Loucy (cell line): ENCODE measurements around the gene TMEM39A.

ENCODE experiments used
- H2AFZ ChIP-seq: fragments of 200-600 bp; sonication (generic); 2 replicates; pipeline ENCODE4 v1.6.0; 2016; ENCODE audit warnings: antibody characterized with exemption, mild to moderate bottlenecking, low read length, moderate library complexity
- H3F3A ChIP-seq: fragments of 200-600 bp; 2 replicates; pipeline ENCODE4 v1.6.0; 2016; ENCODE audit warnings: antibody characterized with exemption, low read depth, mild to moderate bottlenecking
- H3K27me3 ChIP-seq: fragments of 200-600 bp; sonication (generic); 2 replicates; pipeline ENCODE4 v1.6.1; 2014; ENCODE audit warnings: low read length, mild to moderate bottlenecking; ENCODE audit not compliant: insufficient read depth, poor library complexity, severe bottlenecking
- H3K36me3 ChIP-seq: fragments of 200-600 bp; sonication (generic); 2 replicates; pipeline ENCODE4 v1.6.1; 2016; ENCODE audit warnings: low read length; ENCODE audit not compliant: insufficient read depth
- H3K4me1 ChIP-seq: fragments of 200-600 bp; sonication (generic); 2 replicates; pipeline ENCODE4 v1.5.1; 2014; ENCODE audit warnings: low read length, mild to moderate bottlenecking; ENCODE audit not compliant: insufficient read depth, poor library complexity, severe bottlenecking
- H3K4me2 ChIP-seq: fragments of 200-600 bp; sonication (generic); 2 replicates; pipeline ENCODE4 v1.6.0; 2014; ENCODE audit warnings: antibody characterized with exemption, low read length, low read depth, mild to moderate bottlenecking; ENCODE audit not compliant: poor library complexity, severe bottlenecking
- H3K4me3 ChIP-seq: fragments of 200-600 bp; sonication (generic); 2 replicates; pipeline ENCODE4 v1.5.1; 2014; ENCODE audit warnings: low read length, mild to moderate bottlenecking, mixed read lengths; ENCODE audit not compliant: poor library complexity, severe bottlenecking
- H3K79me2 ChIP-seq: fragments of 200-600 bp; sonication (generic); 2 replicates; pipeline ENCODE4 v1.6.1; 2014; ENCODE audit warnings: low read length; ENCODE audit not compliant: insufficient read depth
- H3K9ac ChIP-seq: fragments of 200-600 bp; sonication (generic); 2 replicates; pipeline ENCODE4 v1.6.0; 2014; ENCODE audit warnings: mild to moderate bottlenecking, low read depth, low read length, moderate library complexity; ENCODE audit not compliant: poor library complexity, severe bottlenecking
- H3K9me2 ChIP-seq: fragments of 200-600 bp; sonication (generic); replicated peaks from 2 replicates; pipeline ENCODE4 v1.6.1; 2016; ENCODE audit warnings: low read depth, low read length, mixed read lengths
- H3K9me3 ChIP-seq: fragments of 200-600 bp; sonication (generic); 2 replicates; pipeline ENCODE4 v1.6.1; 2014; ENCODE audit warnings: mild to moderate bottlenecking, antibody characterized with exemption, low read length, low read depth; ENCODE audit not compliant: insufficient read depth
- H4K20me1 ChIP-seq: fragments of 200-600 bp; sonication (generic); 2 replicates; pipeline ENCODE4 v1.6.0; 2014; ENCODE audit warnings: antibody characterized with exemption, low read length, mild to moderate bottlenecking; ENCODE audit not compliant: insufficient read depth, poor library complexity, severe bottlenecking
- EZH2phosphoT487 ChIP-seq: fragments of 200-600 bp; IDR thresholded peaks from 2 replicates; pipeline ENCODE4 v1.6.1; 2018; ENCODE audit warnings: antibody characterized with exemption, mild to moderate bottlenecking, moderate library complexity, borderline replicate concordance
- TF ChIP-seq, protein P1 (sequence below): fragments of 200-600 bp; sonication (generic); conservative IDR thresholded peaks from 2 replicates; pipeline ENCODE4 v1.5.1; 2014; ENCODE audit warnings: mild to moderate bottlenecking, antibody characterized with exemption, low read length

The TMEM39A gene

GRCh38 chr3:119408243-119408950, 55.0 kb downstream of the TMEM39A start:
- Histone ChIP-seq H3K9me2 (no peaks in the 10 kb centered on the region), H4K20me1 (no peaks in the 10 kb centered on the region), H3K4me2 (no peak overlapping the region), H3K27me3 (no peaks in the 10 kb centered on the region), H3K9me3 (no peaks in the 10 kb centered on the region), H3F3A (no peaks in the 10 kb centered on the region), H3K79me2 (no peaks in the 10 kb centered on the region), H3K9ac (no peak overlapping the region), H3K4me1 (no peaks in the 10 kb centered on the region), H2AFZ (no peak overlapping the region), H3K36me3 (no peaks in the 10 kb centered on the region), H3K4me3 (no peak overlapping the region)
- TF ChIP-seq, protein P1, sequence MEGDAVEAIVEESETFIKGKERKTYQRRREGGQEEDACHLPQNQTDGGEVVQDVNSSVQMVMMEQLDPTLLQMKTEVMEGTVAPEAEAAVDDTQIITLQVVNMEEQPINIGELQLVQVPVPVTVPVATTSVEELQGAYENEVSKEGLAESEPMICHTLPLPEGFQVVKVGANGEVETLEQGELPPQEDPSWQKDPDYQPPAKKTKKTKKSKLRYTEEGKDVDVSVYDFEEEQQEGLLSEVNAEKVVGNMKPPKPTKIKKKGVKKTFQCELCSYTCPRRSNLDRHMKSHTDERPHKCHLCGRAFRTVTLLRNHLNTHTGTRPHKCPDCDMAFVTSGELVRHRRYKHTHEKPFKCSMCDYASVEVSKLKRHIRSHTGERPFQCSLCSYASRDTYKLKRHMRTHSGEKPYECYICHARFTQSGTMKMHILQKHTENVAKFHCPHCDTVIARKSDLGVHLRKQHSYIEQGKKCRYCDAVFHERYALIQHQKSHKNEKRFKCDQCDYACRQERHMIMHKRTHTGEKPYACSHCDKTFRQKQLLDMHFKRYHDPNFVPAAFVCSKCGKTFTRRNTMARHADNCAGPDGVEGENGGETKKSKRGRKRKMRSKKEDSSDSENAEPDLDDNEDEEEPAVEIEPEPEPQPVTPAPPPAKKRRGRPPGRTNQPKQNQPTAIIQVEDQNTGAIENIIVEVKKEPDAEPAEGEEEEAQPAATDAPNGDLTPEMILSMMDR, result no peak
- no peak for TF ChIP-seq EZH2phosphoT487

DNA sequence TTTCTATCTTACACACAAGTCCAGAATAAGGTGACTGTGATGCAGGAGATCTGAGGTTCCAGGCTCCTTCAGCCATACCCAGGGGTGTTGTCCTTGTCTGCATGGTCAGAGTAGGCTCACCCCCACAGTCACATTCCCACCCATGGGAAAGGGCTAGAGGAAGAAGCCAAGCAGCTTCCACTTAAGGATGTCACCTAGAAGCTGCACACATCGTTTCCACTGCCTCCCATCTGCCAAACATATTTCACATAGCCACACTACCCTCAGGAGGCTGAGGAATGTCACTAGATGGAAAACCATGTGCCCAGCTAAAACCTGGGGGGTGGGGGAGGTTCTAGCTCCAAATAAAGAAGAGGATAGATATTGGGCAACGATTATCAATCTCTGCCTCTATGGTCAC, 58.1 kb downstream of the TMEM39A start:
- Histone ChIP-seq H2AFZ (no peak overlapping the region), H3F3A (no peaks in the 10 kb centered on the region), H3K27me3 (no peaks in the 10 kb centered on the region), H4K20me1 (no peaks in the 10 kb centered on the region), H3K9ac (no peak overlapping the region), H3K4me1 (no peaks in the 10 kb centered on the region), H3K79me2 (no peaks in the 10 kb centered on the region), H3K9me3 (no peaks in the 10 kb centered on the region), H3K36me3 (no peaks in the 10 kb centered on the region), H3K4me2 (no peak overlapping the region), H3K4me3 (no peak overlapping the region), H3K9me2 (no peaks in the 10 kb centered on the region)
- no peak for TF ChIP-seq EZH2phosphoT487
- TF ChIP-seq, protein P1, result no peak

GRCh38 chr3:119403201-119403600, 60.2 kb downstream of the TMEM39A start:
- no peaks in the 10 kb centered on the region for H3K9me3 ChIP-seq
- no peak overlapping the region for H3K4me2 ChIP-seq
- H4K20me1 ChIP-seq, result no peaks in the 10 kb centered on the region
- no peaks in the 10 kb centered on the region for H3K79me2 ChIP-seq
- no peaks in the 10 kb centered on the region for H3F3A ChIP-seq
- no peaks in the 10 kb centered on the region for H3K27me3 ChIP-seq
- H2AFZ ChIP-seq, result no peak overlapping the region
- no peak overlapping the region for H3K4me3 ChIP-seq
- H3K9me2 ChIP-seq, result no peaks in the 10 kb centered on the region
- no peaks in the 10 kb centered on the region for H3K4me1 ChIP-seq
- no peak overlapping the region for H3K9ac ChIP-seq
- no peaks in the 10 kb centered on the region for H3K36me3 ChIP-seq
- TF ChIP-seq, protein P1, result no peak
- TF ChIP-seq EZH2phosphoT487, result no peak
